ENCODE data around the gene OTP. TPM values are rescaled to one million over a fixed set of nuclear protein-coding genes. Genes with fewer than 3 reads are reported as not detected.

Gene OTP
- total and polyA plus RNA-seq, 8 donors, result not detected

- intact Hi-C loops (cut with DNase I; ENCODE audit: low total_unique reads), result no loop called here
- Histone ChIP-seq H3K27ac (no peak overlapping the region), H3K4me1 (peaks cover 1 to 3% (median 2%) of the 10 kb centered on the region in 4 donors), H3K4me3 (no peak overlapping the region), H3K36me3 (no peaks in the 10 kb centered on the region), H3K27me3 (peaks cover 0 to 61% (median 8%) of the 10 kb centered on the region in 3 donors), H3K9me3 (peaks cover 0 to 5% (median 0%) of the 10 kb centered on the region in 4 donors)
- 22 to 50% (median 38%) methylated on average over 1 of the region's 1 CpG for WGBS, 5 donors
- TF ChIP-seq CTCF (IDR thresholded peaks at IDR 0.05), result no peak
- TF ChIP-seq EP300 (IDR thresholded peaks at IDR 0.05), result no peak
- TF ChIP-seq POLR2AphosphoS5 (IDR thresholded peaks at IDR 0.05), result no peak
- no peak for TF ChIP-seq POLR2A (IDR thresholded peaks at IDR 0.05)
- DNase-seq, result no peak
Observed at GRCh38 chr5:77650686-77651085, 12.2 kb upstream of the OTP start.

GRCh38 chr5:77649776-77650175, 11.3 kb upstream of the OTP start:
- Histone ChIP-seq H3K36me3 (no peaks in the 10 kb centered on the region), H3K27ac (no peak overlapping the region), H3K4me1 (peaks cover 8 to 12% (median 12%) of the 10 kb centered on the region in 4 donors), H3K27me3 (peaks cover 0 to 70% (median 17%) of the 10 kb centered on the region in 3 donors), H3K4me3 (no peak overlapping the region), H3K9me3 (no peaks in the 10 kb centered on the region)
- intact Hi-C loops (cut with DNase I; ENCODE audit: low total_unique reads), result no loop called here
- DNase-seq, result no peak
- 90 to 97% (median 93%) methylated on average over 2 of the region's 2 CpGs for WGBS, 5 donors
- TF ChIP-seq EP300 (IDR thresholded peaks at IDR 0.05) (no peak), CTCF (IDR thresholded peaks at IDR 0.05) (no peak), POLR2A (IDR thresholded peaks at IDR 0.05) (no peak)

GRCh38 chr5:77645995-77646639, 7.6 kb upstream of the OTP start:
- H3K9me3 ChIP-seq, result peaks cover 0 to 6% (median 0%) of the 10 kb centered on the region in 4 donors
- H3K36me3 ChIP-seq, result no peaks in the 10 kb centered on the region
- TF ChIP-seq POLR2AphosphoS5 (IDR thresholded peaks at IDR 0.05) (no peak), CTCF (IDR thresholded peaks at IDR 0.05) (no peak), POLR2A (IDR thresholded peaks at IDR 0.05) (no peak), EP300 (IDR thresholded peaks at IDR 0.05) (no peak)
- 36 to 52% (median 43%) methylated on average over 11 of the region's 11 CpGs for WGBS, 5 donors
- no peak for DNase-seq
- no peak overlapping the region for H3K27ac ChIP-seq
- H3K27me3 ChIP-seq, result peaks cover 19 to 95% (median 54%) of the 10 kb centered on the region in 3 donors
- intact Hi-C loops (cut with DNase I; ENCODE audit: low total_unique reads), result no loop called here
- H3K4me1 ChIP-seq, result peaks cover 23 to 36% (median 32%) of the 10 kb centered on the region in 4 donors
- peak overlapping the region in 2 of 4 donors; percentile 36 to 41 for H3K4me3 ChIP-seq

GRCh38 chr5:77645158-77645994, 6.9 kb upstream of the OTP start:
- no peak for TF ChIP-seq POLR2AphosphoS5 (IDR thresholded peaks at IDR 0.05)
- TF ChIP-seq EP300 (IDR thresholded peaks at IDR 0.05), result no peak
- TF ChIP-seq POLR2A (IDR thresholded peaks at IDR 0.05), result no peak
- TF ChIP-seq CTCF (IDR thresholded peaks at IDR 0.05), result peak in 3 of 7 experiments; percentile 30 to 72 (median 40)
- 1 to 3% (median 2%) methylated on average over 37 to 80 of the region's 80 CpGs for WGBS, 5 donors
- H3K36me3 ChIP-seq, result no peaks in the 10 kb centered on the region
- intact Hi-C loops (cut with DNase I; ENCODE audit: low total_unique reads), result no loop called here
- peaks cover 23 to 42% (median 37%) of the 10 kb centered on the region in 4 donors for H3K4me1 ChIP-seq
- DNase-seq, result peak; percentile 47 to 68
- H3K27ac ChIP-seq, result no peak overlapping the region
- peaks cover 25 to 95% (median 61%) of the 10 kb centered on the region in 3 donors for H3K27me3 ChIP-seq
- H3K9me3 ChIP-seq, result peaks cover 0 to 13% (median 0%) of the 10 kb centered on the region in 4 donors
- H3K4me3 ChIP-seq, result peak overlapping the region in 3 of 4 donors; percentile 11 to 41 (median 36)
